ENCODE measurements around the gene PTGFRN.

- TF ChIP-seq ZNF274 (IDR thresholded peaks at IDR 0.05; ENCODE audit: borderline replicate concordance, extremely low read depth, low read length) (no peak), POLR2AphosphoS5 (IDR thresholded peaks at IDR 0.05; ENCODE audit: low read depth, low read length) (no peak), CTCF (IDR thresholded peaks at IDR 0.05; ENCODE audit: control extremely low read depth in 1 of 3, insufficient read depth in 1 of 3, low read depth in 1 of 3, low read length in 3 of 3) (no peak), SAP30 (IDR thresholded peaks at IDR 0.05; ENCODE audit: insufficient read depth, insufficient replicate concordance, low read length) (no peak), SUZ12 (IDR thresholded peaks at IDR 0.05; ENCODE audit: low read length) (no peak), RFX5 (IDR thresholded peaks at IDR 0.05; ENCODE audit: borderline replicate concordance, low read depth, low read length) (no peak), KDM5A (IDR thresholded peaks at IDR 0.05; ENCODE audit: low read length) (no peak), USF2 (IDR thresholded peaks at IDR 0.05; ENCODE audit: low read length) (no peak)
Observed at GRCh38 chr1:116871779-116872146, 38.0 kb upstream of the PTGFRN start.

All from H1 (cell line).